HepG2 (cell line): ENCODE measurements around the gene ARHGEF1. TPM values are rescaled to one million over a fixed set of nuclear protein-coding genes. Genes with fewer than 3 reads are reported as not detected.

Source experiments
- ATAC-seq: fragments of 200-7000 bp; cut with Tn5 transposase; 3 replicates; pipeline ENCODE4 v1.9.1; 2020; ENCODE audit warnings: mild to moderate bottlenecking, moderate library complexity
- BruUV-seq: library from RNA; stranded (reverse); fragments of 400-500 nt; replicated peaks from 2 replicates; lab custom pipeline; 2021; lab: Mats Ljungman, UMichigan
- CTCF ChIA-PET: fragments of 300-600 bp; formaldehyde crosslinking; extraction: SDS; loops from one replicate; lab custom pipeline; 2021; ENCODE audit warnings: low total read pairs, inconsistent platforms, low intra/inter-chr PET ratio; lab: Yijun Ruan, JAX
- POLR2A ChIA-PET: fragments of 350-600 bp; sonication (Branson Sonifier 250); formaldehyde crosslinking; loops from one replicate; lab custom pipeline; 2020; ENCODE audit warnings: antibody characterized with exemption, inconsistent platforms; lab: Yijun Ruan, JAX
- DNase-seq: peaks from one replicate; pipeline ENCODE4 v3.0.0-alpha.2; 2015; ENCODE audit warnings: low spot score
- FAIRE-seq: peaks from 3 replicates; lab custom pipeline; 2011; peaks lifted over from hg19 to GRCh38; lab: Jason Lieb, UNC
- H2AFZ ChIP-seq: one replicate; pipeline ENCODE4 v1.6.1; 2011; ENCODE audit warnings: low read length, inconsistent platforms
- H3K27ac ChIP-seq: fragments of 300-600 bp; 3 replicates; pipeline ENCODE4 v1.8.0; 2011; ENCODE audit warnings: mixed run types, mild to moderate bottlenecking, mixed read lengths, low read length, inconsistent platforms; ENCODE audit not compliant: insufficient read depth; ENCODE audit errors: extremely low read length
- H3K27me3 ChIP-seq, 2 experiments: fragments of 200-600 bp in 1 of 2; 2 replicates in 1 of 2; 3 replicates in 1 of 2; pipeline versions ENCODE4 v1.6.0 to v1.8.0; 2011; ENCODE audit warnings: low read length in 2 of 2, mild to moderate bottlenecking in 2 of 2, moderate library complexity in 2 of 2, inconsistent platforms in 1 of 2; ENCODE audit not compliant: insufficient read depth in 2 of 2, control insufficient read depth in 1 of 2
- H3K36me3 ChIP-seq, 2 experiments: fragments of 200-600 bp in 1 of 2; replicated peaks in 1 of 2; 2 replicates in 1 of 2; 3 replicates in 1 of 2; pipeline versions ENCODE4 v1.5.1 to v1.8.0; 2011; ENCODE audit warnings: low read length in 2 of 2, inconsistent platforms in 1 of 2; ENCODE audit not compliant: insufficient read depth in 2 of 2, control insufficient read depth in 1 of 2
- H3K4me1 ChIP-seq: 2 replicates; pipeline ENCODE4 v1.5.1; 2012; ENCODE audit warnings: low read length, inconsistent platforms; ENCODE audit not compliant: insufficient read depth
- H3K4me2 ChIP-seq: 2 replicates; pipeline ENCODE4 v1.6.0; 2011; ENCODE audit warnings: low read depth, low read length, inconsistent platforms
- H3K4me3 ChIP-seq, 3 experiments: fragments of 200-600 bp in 1 of 3; sonication (generic), shearing (Covaris generic) in 1 of 3; replicated peaks in 1 of 3; 2 replicates each; pipeline ENCODE4 v1.5.1; 2011 to 2016; ENCODE audit warnings: low read length in 3 of 3, inconsistent platforms in 2 of 3, low read depth in 2 of 3, mild to moderate bottlenecking in 2 of 3, control low read depth in 1 of 3, mixed read lengths in 1 of 3; ENCODE audit not compliant: insufficient read depth in 1 of 3
- H3K79me2 ChIP-seq: one replicate; pipeline ENCODE4 v1.6.1; 2011; ENCODE audit warnings: low read length, inconsistent platforms; ENCODE audit not compliant: insufficient read depth
- H3K9ac ChIP-seq: 2 replicates; pipeline ENCODE4 v1.6.0; 2011; ENCODE audit warnings: mild to moderate bottlenecking, low read depth, low read length, inconsistent platforms; ENCODE audit not compliant: insufficient read depth
- H3K9me3 ChIP-seq: 2 replicates; pipeline ENCODE4 v1.5.1; 2012; ENCODE audit warnings: mild to moderate bottlenecking, low read length
- H4K20me1 ChIP-seq: 2 replicates; pipeline ENCODE4 v1.6.0; 2011; ENCODE audit warnings: inconsistent platforms, mild to moderate bottlenecking, low read length, moderate library complexity; ENCODE audit not compliant: insufficient read depth
- BORCS8-MEF2B ChIP-seq: sonication (generic); formaldehyde crosslinking; IDR thresholded peaks from 2 replicates; pipeline ENCODE4 v1.8.0; 2022; ENCODE audit warnings: mild to moderate bottlenecking, missing genetic modification reagents
- FUBP1 ChIP-seq: sonication (generic); formaldehyde crosslinking; IDR thresholded peaks from 2 replicates; pipeline ENCODE4 v1.5.1; 2020; ENCODE audit warnings: missing genetic modification reagents, mild to moderate bottlenecking, borderline replicate concordance
- HCFC1 ChIP-seq: fragments of 150-350 bp; IDR thresholded peaks from 2 replicates; pipeline ENCODE4 v1.6.1; 2014; ENCODE audit warnings: low read depth, low read length
- KAT8 ChIP-seq: IDR thresholded peaks from 2 replicates; pipeline ENCODE4 v1.6.1; 2016; ENCODE audit warnings: missing genetic modification reagents, missing compliant biosample characterization
- MIER2 ChIP-seq: IDR thresholded peaks from 2 replicates; pipeline ENCODE4 v1.6.1; 2016; ENCODE audit warnings: missing biosample characterization, missing genetic modification reagents
- NFIB ChIP-seq: sonication (generic); formaldehyde crosslinking; IDR thresholded peaks from 2 replicates; pipeline ENCODE4 v1.9.0; 2021; ENCODE audit warnings: missing genetic modification reagents, mild to moderate bottlenecking, borderline replicate concordance
- SP4 ChIP-seq: sonication (generic); formaldehyde crosslinking; IDR thresholded peaks from 2 replicates; pipeline ENCODE4 v1.8.1; 2023; ENCODE audit warnings: mild to moderate bottlenecking, missing genetic modification reagents
- SP5 ChIP-seq: IDR thresholded peaks from 2 replicates; pipeline ENCODE4 v1.6.1; 2016; ENCODE audit warnings: low read depth, borderline replicate concordance
- ZNF317 ChIP-seq: sonication (generic); formaldehyde crosslinking; IDR thresholded peaks from 2 replicates; pipeline ENCODE4 v1.5.0; 2020; ENCODE audit warnings: mild to moderate bottlenecking, missing genetic modification reagents
- ZNF335 ChIP-seq: sonication (generic); formaldehyde crosslinking; IDR thresholded peaks from 2 replicates; pipeline ENCODE4 v1.4.0; 2020; ENCODE audit warnings: missing genetic modification reagents
- ZNF510 ChIP-seq: sonication (generic); formaldehyde crosslinking; IDR thresholded peaks from 2 replicates; pipeline ENCODE4 v1.4.0; 2020; ENCODE audit warnings: low read depth, mild to moderate bottlenecking, missing genetic modification reagents
- WGBS: methylation state at CpG from one replicate; pipeline ENCODE4 v1.1.6; 2017; ENCODE audit warnings: low lambda C conversion rate; 5-methylcytosine and 5-hydroxymethylcytosine counted together
- in situ Hi-C: cut with HindIII; loops from 2 replicates; pipeline ENCODE4 v1.10.0; 2017; ENCODE audit warnings: low pct_unique_long_range_greater_than_20kb; ENCODE audit not compliant: extremely low pct_ligation_motif_present
- intact Hi-C: fragments of 100-400 bp; cut with micrococcal nuclease; formaldehyde crosslinking; loops from one replicate; pipeline ENCODE4 v1.10.0; 2022; ENCODE audit not compliant: unreplicated experiment
- polyA plus RNA-seq, 8 experiments: library from polyadenylated mRNA; depleted of rRNA in 3 of 8; stranded (reverse) in 7 of 8; unstranded in 1 of 8; fragments of >200 nt; fragmentation: Illumina TruSeq in 4 of 8; extraction: Trizol in 4 of 8; gene quantifications; 2 replicates each; pipeline versions ENCODE4 v1.2.1 to v1.2.3, GENCODE V29; 2011 to 2016; ENCODE audit warnings: low read depth in 4 of 8, missing spikeins in 1 of 8, mixed read lengths in 1 of 8; ENCODE audit not compliant: insufficient read depth in 1 of 8
- total RNA-seq, 5 experiments: library from RNA; depleted of rRNA; stranded (reverse); fragments of >200 nt; fragmentation: Illumina TruSeq; extraction: Trizol; gene quantifications; 2 replicates each; pipeline ENCODE4 v1.2.3, GENCODE V29; 2016; ENCODE audit warnings: low read depth in 1 of 5

ARHGEF1 gene
- total and polyA plus RNA-seq, 2 of the 13 experiments (the other 11 are each of a cell fraction or from before 2014, with no cell fraction given) = 33.7 to 34.7 TPM

GRCh38 chr19:41847351-41848105, 35.5 kb upstream of the ARHGEF1 start:
- Histone ChIP-seq H4K20me1 (no peaks in the 10 kb centered on the region), H2AFZ (no peak overlapping the region), H3K4me1 (peaks cover 12% of the 10 kb centered on the region)
- TF ChIP-seq ZNF335 (CRISPR knock-in tag) (no peak), HCFC1 (no peak), BORCS8-MEF2B (CRISPR knock-in tag) (no peak), SP4 (no peak), MIER2 (no peak), FUBP1 (CRISPR knock-in tag) (no peak), ZNF317 (CRISPR knock-in tag) (no peak), NFIB (CRISPR knock-in tag) (no peak), KAT8 (CRISPR knock-in tag) (no peak), ZNF510 (CRISPR knock-in tag) (no peak), SP5 (no peak)
- TF ChIP-seq, all 625 proteins: peak for 0
- peaks cover 0 to 29% of the 10 kb centered on the region in 2 experiments; a peak in 3 of 5 replicates for H3K27me3 ChIP-seq
- DNase-seq = no peak
- intact Hi-C loops (no loop called here), in situ Hi-C loops (no loop called here)
- 19% methylated on average over 8 of the region's 19 CpGs for WGBS
- H3K27ac ChIP-seq = no peak overlapping the region
- no peak overlapping the region for H3K4me2 ChIP-seq
- no peaks in the 10 kb centered on the region for H3K9me3 ChIP-seq
- no peaks in the 10 kb centered on the region for H3K79me2 ChIP-seq
- BruUV-seq = no TSS peak
- FAIRE-seq = no peak
- POLR2A ChIA-PET = no interaction called here
- H3K4me3 ChIP-seq = no peak overlapping the region
- no peak overlapping the region for H3K9ac ChIP-seq
- H3K36me3 ChIP-seq = no peaks in the 10 kb centered on the region
- no peak for ATAC-seq
- CTCF ChIA-PET = no interaction called here
